HCEC 1CT (cell line): ENCODE data around the gene SRMS.
A peak's percentile ranks its signal among the peaks of the same experiment; 100 is the strongest.
"Not testable (repeated sequence)": the region's sequence is repeated elsewhere in the genome, so short reads cannot be mapped to it uniquely, and the experiment has no call there.

Experiments
- DNase-seq: peaks from one replicate; pipeline ENCODE4 v3.0.0-alpha.2; 2017

SRMS gene

DNA sequence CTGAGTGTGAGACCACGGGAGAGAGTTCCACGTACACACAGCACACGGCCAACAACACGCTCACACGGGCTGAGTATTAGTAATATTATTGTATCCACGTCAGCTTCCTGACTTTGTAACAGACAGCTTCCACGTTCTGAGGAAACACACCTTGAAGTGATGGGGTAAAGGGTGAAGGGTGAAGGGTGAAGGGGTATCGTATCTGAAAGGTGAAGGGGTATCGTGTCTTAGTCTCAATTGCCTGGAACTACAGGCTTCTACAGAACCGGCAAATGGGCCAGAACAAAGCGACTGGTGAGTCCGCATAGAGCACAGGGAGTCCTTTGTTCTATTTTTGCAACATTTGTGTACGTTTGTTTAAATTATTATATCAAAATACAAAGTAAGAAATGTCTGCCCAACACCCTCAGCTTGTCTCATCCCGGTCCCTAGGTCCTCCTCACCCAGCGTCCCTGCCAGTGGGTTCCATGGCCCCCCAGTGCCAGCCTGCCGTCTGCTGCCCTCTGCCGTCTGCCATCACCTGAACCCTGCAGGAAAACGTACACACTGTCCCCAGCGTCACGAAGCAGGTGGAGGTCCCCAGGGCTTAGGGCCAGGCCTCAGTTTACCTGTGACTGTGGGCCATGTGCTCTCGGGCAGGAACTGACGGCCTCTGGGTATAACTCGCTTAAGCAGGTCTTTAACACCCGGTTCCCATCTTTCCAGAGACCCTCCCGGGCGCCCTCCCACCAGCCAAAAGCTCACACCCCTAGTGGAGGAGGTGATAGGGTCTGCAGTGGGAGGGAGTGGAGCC is 30.9 kb upstream of the SRMS start:
- DNase-seq, result no peak

- no peak for DNase-seq
These were observed 29.9 kb upstream of the SRMS start for GRCh38 chr20:63577317-63577894.

DNA sequence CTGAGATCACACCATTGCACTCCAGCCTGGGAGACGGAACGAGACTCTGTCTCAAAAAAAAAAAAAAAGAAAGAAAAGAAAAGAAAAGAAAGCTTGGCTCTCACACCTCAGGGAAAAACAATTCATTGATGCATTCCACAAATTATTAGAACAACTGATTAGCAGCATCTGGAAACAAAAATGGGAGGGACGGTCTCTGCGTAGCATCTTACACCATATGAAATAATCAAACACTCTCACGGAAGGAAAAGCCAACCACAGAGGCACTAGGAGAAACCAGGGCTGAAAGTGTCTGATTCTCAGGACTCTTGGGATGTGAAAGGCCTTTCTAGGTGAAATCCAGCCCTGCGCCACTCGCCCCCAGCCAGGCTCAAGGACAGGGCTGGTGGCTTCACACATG is 28.8 kb upstream of the SRMS start:
- no peak for DNase-seq

DNA sequence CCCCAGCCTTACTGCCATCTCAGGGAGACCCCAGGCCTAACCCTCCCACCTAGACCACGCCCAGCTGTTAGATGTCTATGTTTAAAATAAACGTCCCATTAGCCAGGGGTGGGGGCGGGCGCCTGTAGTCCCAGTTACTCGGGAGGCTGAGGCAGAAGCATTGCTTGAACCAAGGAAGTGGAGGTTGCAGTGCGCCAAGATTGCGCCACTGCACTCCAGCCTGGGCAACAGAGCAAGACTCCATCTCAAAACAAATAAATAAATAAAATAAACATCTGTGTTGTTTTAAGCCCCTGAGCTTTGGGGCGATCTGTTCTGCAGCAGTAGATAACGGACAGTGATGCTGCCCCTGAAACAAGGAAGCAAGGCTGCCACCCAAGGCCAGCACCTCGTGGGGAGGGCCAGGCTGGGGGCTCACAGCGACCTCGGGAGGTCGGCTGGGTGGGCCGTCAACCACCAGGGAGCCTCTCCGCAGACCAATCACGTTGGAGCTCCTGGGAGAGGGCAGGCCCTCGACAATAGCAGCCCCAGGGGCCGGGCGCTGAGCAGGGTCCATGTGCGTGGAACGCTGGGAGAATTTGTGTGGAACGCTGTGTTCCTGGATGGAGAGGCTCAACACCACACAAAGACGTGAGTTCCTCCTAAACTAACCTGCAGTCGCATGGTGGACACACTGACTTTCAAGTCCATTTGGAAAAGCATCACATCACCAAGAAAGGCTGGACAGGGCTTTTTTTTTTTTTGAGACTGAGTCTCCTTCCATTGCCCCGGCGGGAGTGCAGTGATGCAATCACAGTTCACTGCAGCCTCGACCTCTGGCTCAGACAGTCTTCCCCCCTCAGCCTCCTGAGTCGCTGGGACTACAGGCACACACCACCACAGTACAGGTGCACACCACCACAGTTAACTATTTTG is 27.5 kb upstream of the SRMS start:
- DNase-seq, result peak; percentile 65

- DNase-seq, result peak; percentile 60
These were observed 26.7 kb upstream of the SRMS start, which contains the start of gene HELZ2 for GRCh38 chr20:63574156-63574828. Gene HELZ2 (minus strand): TSS chr20:63574239. CDS start chr20:63572385, 1,854 bp downstream.

DNA sequence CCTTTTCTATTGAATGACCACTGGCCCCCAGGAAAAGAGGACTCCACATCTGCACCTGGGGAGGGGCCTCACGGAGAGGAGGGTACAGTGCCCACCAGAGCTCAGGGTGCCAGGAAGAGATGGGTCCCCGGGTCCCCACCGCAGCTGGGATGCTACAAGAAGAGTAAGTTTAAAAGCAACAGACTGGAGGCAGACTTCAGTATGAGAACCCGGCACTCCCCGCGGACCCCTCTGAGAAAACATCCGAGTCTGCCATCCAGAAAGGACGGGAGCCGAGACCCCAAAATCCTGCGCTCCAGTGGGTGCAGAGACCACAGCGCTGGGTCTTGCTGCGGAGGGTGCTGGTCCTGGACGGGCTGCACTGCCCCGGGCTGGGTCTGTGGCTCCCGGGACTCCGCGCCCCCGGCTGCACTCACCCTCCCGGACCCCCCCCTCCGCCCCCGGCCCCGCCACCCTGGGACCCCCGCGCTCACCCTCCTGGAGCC is 26.1 kb upstream of the SRMS start:
- DNase-seq, result no peak

DNA sequence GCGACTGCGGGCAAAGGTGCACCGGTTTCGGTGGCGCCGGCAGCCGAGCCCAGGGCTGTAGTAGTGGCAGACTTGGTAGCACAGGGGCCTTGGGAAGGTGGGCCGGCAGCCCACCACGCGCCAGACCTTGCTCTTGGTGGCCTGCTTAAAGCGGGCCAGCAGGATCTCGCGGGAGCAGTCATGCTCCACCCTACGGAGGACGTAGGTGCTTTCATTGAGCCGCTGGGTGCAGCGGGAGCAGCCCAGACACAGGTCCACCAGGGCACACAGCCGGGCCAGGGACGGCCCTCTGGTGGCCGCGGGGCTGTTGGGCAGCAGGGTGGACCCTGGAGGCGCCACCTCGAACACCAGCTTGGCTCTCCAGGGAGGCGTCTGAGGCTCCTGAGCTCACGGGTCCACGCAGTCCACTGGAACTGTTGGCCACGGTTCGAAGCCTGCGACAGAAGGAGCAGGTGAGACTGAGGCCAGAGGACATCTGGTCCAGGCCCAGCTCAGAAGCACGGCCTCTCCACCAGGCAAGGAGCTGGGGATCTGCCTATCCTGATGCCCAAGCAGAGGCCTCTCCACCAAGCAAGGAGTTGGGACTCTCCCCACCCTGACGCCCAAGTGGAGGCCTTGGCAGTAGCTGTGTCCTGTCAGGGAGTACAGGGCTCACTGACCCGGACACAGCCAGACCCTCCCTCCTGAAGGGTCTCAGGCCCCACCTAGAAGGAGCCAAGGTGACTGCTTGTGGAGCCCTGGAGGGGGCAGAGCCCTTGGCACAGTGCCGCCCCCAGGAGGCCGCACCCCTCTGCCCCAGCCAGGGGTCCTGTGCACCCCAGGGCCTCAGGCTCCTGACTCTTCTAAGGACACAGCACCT is 25.5 kb upstream of the SRMS start:
- DNase-seq, result no peak

DNA sequence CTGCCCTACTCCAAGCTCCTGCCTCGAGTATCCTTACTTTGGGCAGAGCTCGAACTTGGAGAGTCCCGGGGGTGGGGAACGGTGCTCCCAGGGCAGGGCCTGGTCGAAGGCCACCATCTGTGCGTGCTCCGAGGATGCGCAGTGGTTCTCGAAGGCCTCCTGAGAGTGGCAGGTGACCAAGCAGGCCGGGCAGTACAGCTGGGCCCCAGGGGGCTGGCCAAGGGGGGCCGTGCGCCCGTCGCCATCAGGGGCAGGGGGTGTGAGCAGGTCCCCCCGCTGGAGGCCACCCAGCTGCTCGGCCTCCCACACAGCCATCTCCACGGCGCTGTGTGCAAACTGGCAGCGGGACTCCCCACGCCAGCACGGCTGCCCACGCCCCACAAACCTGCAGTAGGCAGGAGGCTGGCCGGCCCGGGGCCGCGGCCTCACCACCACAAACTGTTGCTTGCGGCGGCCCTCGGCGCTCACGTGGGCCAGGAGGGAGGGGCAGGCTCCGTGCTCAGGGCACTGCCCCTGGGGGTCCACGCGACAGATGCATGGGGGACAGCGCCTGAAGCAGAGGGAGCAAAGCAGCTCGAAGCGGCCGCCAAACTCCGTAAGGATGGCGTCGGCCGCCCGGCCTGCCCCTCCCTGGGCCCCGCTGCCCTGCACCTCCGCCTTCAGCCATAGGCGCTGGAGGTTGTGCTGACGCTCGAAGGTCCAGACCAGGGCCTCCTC is 24.7 kb upstream of the SRMS start:
- DNase-seq, result no peak

DNA sequence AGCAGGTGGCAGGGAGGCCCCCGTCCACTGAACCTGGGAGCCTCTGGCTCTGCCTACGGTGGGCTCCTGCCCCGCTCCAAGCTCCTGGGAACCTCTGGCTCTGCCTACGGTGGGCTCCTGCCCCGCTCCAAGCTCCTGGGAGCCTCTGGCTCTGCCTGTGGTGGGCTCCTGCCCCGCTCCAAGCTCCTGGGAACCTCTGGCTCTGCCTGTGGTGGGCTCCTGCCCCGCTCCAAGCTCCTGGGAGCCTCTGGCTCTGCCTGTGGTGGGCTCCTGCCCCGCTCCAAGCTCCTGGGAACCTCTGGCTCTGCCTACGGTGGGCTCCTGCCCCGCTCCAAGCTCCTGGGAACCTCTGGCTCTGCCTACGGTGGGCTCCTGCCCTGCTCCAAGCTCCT is 23.5 kb upstream of the SRMS start:
- DNase-seq, result not testable (repeated sequence)

DNA sequence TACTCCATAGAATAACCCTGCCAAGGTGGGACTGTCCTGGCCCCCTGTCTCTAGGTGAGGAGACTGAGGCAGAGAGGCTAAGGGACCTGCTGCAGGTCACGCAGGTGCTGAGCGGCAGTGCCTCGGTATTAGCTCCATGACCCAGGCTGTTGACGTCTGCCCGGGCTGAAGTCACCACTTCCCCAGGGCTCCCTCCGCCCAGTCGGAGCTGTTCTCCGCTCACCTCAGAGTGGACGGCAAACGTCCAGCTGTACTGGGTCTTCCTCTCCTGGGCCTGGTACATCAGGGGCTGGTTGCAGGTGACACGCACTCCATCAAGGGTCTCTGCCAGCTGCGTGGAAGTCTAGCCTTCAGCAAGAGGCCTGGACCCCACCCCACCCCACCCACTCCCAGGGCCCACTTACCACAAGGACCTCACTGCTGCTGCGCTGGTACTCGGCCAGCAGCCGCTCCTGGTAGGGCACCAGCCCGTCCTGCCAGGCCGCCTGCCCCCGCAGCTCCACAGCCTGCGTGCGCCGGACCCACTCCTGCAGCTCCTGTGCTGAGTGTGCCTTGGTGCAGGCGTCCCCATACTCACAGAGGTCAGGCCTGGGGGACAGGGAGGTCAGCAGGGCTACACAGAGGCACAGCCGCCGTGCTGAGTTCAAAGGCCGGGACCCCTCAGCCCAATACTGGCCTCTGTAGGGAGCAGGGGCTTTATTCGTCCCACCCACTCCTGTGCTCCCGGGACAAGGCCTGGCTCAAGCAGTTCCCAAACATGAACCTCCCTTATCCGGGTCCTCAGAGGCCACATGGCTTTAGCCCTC is 22.9 kb upstream of the SRMS start:
- DNase-seq, result no peak

DNA sequence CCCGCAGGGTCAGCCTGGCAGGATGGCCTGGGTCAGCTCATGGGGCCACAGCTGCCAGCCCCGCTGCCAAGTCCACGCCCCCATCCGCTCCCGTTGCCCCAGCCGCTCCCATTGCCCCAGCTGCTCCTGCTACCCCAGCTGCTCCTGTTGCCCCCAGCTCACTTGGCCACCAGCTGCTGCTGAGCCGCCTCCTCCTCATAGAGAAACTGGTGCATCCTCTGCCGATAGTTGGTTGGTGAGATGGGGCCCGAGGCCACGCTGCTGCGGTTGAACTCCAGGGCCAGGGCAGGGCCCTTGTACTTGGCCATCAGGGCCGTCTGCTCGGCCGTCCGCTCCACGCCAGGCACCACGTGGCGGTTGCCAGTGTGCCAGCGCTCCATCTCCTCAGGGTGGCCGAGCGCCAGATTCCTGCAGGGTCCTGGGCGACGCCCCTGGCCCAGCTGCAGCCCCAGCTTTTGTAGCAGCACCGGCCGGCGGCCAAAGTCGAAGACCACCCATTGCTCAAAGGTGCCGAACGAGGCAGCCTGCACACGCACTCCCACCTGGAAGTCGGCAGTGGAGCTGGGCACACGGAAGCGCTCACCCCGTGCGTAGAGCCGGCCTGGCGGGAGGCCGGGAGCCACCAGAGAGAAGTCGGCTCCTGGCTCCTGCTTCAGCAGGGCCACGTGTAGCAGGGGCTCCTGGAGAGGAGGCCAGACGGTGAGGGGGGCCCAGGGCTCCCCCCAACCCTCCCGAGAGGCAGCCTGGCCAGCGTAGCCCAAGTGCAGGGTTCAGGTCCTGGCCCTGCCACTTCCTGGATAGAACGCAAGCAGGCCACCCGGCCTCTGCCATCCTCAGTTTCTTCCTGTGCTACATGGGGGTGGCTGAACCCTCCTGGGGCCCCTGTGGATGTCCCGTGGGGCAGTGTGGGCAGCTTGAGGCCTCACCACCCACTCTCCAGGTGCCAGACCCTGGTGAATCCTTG is 21.7 kb upstream of the SRMS start:
- no peak for DNase-seq

DNA sequence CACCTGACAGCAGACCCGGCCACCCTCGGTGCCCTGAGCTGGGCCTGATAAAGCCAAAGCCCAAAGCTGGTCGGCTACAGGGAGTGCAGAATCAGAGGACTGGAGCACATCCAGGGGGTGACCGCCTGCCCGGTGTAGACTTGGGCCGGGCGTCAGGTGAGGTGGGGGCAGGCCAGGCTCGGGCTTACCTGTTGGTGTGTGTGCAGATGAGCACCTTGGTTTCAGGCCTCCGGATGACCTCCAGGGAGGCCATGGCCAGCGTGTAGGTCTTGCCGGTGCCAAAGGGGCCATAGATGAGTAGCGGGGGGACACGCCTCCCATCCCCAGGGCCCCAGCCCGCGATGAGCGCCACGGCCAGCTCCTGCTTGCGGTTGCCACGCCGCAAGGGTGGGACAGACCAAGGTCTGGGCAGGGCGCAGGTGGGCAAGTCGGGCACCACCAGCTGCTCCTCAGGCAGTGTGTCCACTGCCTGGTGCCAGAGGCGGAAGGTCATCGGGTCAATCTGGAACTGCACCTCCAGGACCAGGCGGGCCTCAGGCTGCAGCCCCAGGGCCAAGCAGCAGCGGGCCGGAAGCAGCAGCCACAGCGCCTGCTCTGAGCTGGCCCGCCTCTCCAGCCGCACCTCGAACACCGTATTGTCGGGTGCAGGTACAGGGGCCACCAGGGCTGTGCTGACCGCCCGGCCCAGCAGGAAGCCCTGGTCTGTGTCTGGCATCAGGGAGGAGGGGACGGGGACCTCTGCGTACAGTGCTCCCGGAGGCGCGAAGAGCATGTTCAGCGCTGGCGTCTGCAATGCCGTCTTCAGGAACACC is 20.8 kb upstream of the SRMS start:
- no peak for DNase-seq

DNA sequence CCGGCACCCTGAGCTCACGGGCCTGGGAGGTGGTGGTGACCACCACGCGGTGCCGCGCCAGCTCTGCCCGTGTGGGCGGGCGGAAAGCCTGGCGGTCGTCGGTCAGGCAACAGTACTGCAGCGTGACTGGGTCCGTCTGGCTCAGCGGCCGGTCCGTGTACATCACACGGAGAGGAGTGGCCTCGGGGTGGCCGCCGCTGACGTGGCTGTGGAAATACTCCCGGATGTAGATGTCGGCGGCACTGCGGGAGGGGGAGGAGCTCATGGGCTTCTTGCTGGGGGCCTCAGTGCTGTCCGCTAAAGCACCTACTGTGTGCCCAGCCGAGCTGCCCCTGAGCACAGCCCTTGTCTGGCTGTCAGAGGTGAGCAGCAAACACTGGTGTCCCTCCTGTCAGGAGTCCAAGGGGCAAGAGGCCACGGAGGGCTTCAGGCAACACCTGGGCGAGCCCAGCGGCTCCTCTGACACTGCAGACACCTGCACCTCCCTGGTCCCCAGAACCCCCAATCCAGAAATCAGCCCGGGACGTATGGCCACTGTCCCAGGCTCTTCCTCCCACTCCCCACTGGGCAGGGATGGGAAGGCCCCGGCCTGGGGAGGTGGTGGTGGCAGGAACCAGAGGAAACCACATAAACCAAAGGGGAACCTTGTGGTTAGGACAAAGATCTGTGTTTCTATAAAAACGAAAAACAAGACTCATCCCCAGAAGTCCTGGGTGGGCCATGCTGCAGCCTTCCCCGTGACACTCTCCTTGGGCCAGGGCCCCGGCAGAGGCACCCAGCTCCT is 20.0 kb upstream of the SRMS start:
- DNase-seq, result no peak

DNA sequence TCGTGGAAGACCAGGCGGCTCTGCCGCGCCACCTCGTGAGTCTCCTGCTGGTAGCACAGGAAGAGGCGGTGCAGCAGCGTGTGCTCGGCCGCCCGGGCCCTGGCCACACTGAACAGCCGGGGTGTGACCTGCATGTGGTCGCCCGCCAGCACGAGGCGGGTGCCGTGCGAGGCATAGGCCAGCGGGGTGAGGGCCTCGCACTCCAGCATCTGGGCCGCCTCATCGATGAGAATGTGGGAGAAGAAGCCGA is 19.5 kb upstream of the SRMS start:
- no peak for DNase-seq

- DNase-seq, result no peak
These were observed 19.0 kb upstream of the SRMS start for GRCh38 chr20:63566395-63567135.

GRCh38 chr20:63565699-63566335 is 18.3 kb upstream of the SRMS start:
- DNase-seq, result no peak
